ENCODE data around the gene VRK3. TPM values are rescaled to one million over a fixed set of nuclear protein-coding genes. Genes with fewer than 3 reads are reported as not detected.

Gene VRK3
- total and polyA plus RNA-seq, 2 of the 4 experiments (the other 2 are of a cell fraction): 28.7 to 35.8 TPM

DNA sequence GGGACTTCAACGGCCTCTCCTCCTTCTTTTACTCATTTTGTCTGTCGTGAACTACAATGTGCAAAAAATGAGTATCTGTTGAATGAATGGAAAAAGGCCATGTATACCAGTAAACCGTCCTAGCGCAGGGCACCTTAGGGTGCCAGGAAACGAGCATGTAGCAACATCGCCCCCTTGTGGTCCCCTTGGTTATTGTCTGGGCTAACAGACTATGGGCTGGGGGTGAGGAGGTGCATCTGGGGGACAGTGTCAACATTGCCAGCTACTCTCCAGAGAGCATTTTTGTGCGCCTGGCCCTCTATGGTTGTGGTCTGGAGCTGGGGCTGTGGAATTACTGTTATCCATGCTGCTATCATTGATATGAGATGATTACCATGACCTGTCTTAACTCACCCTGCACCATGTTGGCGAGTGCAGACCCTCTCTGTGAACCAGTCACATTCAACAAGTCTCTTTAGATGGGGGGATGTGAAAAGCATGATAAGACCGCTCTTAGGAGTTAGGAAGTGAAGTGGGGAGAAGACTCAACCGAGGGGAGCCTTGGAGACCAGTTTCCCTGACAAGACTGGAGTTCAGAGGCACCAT lies 41.4 kb downstream of the VRK3 start:
- Histone ChIP-seq H3K14ac (replicated peaks; ENCODE audit: low read depth, low read length) (no peak overlapping the region), H2BK5ac (ENCODE audit: low read depth, low read length, poor library complexity, severe bottlenecking) (no peak overlapping the region), H2BK15ac (ENCODE audit: low read depth, low read length) (no peak overlapping the region), H3K9me1 (ENCODE audit: insufficient read depth, low read length) (peaks cover 15% of the 10 kb centered on the region), H2AK5ac (ENCODE audit: low read depth, low read length) (no peak overlapping the region), H2BK120ac (ENCODE audit: low read depth, low read length) (no peak overlapping the region), H4K91ac (ENCODE audit: insufficient read depth, low read depth, low read length) (no peak overlapping the region), H3K36me3 (ENCODE audit: control insufficient read depth, insufficient read depth, low read length) (peaks cover 22% of the 10 kb centered on the region), H2AFZ (replicated peaks; ENCODE audit: low read length, poor library complexity) (no peak overlapping the region), H3K56ac (ENCODE audit: extremely low read depth, insufficient read depth, low read length) (no peak overlapping the region), H3K27ac (ENCODE audit: insufficient read depth, low read length) (no peak overlapping the region), H3K4me1 (ENCODE audit: control insufficient read depth, insufficient read depth, low read length) (no peaks in the 10 kb centered on the region), H4K5ac (ENCODE audit: low read depth, low read length) (no peak overlapping the region), H3K4me3 (ENCODE audit: insufficient read depth, low read depth, low read length) (no peak overlapping the region), H3K9ac (ENCODE audit: low read depth, low read length) (no peak overlapping the region), H3K4ac (ENCODE audit: low read depth, low read length) (no peak overlapping the region), H3K79me1 (ENCODE audit: low read depth in 1 of 2, low read length in 2 of 2) (peaks cover 0 to 9% of the 10 kb centered on the region in 2 experiments; a peak in 1 of 4 replicates), H3K4me2 (ENCODE audit: low read depth, low read length) (no peak overlapping the region), H3K23ac (ENCODE audit: low read depth, low read length) (no peak overlapping the region), H4K8ac (ENCODE audit: low read depth in 2 of 2, low read length in 2 of 2) (no peak overlapping the region), H3K9me3 (ENCODE audit: control insufficient read depth, insufficient read depth, low read length) (no peaks in the 10 kb centered on the region), H2AK9ac (replicated peaks; ENCODE audit: low read depth, low read length, poor library complexity) (peak overlapping the region; percentile 5), H4K20me1 (ENCODE audit: insufficient read depth, low read length) (peaks cover 28% of the 10 kb centered on the region), H2BK20ac (ENCODE audit: low read depth, low read length) (no peak overlapping the region), H3K18ac (ENCODE audit: low read depth, low read length) (no peak overlapping the region), H3K27me3 (ENCODE audit: control insufficient read depth, insufficient read depth, low read length) (no peaks in the 10 kb centered on the region)
- TF ChIP-seq RAD21 (IDR thresholded peaks at IDR 0.05; ENCODE audit: low read length): peak; percentile 79
- TF ChIP-seq, protein P1, sequence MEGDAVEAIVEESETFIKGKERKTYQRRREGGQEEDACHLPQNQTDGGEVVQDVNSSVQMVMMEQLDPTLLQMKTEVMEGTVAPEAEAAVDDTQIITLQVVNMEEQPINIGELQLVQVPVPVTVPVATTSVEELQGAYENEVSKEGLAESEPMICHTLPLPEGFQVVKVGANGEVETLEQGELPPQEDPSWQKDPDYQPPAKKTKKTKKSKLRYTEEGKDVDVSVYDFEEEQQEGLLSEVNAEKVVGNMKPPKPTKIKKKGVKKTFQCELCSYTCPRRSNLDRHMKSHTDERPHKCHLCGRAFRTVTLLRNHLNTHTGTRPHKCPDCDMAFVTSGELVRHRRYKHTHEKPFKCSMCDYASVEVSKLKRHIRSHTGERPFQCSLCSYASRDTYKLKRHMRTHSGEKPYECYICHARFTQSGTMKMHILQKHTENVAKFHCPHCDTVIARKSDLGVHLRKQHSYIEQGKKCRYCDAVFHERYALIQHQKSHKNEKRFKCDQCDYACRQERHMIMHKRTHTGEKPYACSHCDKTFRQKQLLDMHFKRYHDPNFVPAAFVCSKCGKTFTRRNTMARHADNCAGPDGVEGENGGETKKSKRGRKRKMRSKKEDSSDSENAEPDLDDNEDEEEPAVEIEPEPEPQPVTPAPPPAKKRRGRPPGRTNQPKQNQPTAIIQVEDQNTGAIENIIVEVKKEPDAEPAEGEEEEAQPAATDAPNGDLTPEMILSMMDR (conservative IDR thresholded peaks at IDR 0.05; ENCODE audit: low read depth, low read length): peak; percentile 73
- TF ChIP-seq, protein P2, sequence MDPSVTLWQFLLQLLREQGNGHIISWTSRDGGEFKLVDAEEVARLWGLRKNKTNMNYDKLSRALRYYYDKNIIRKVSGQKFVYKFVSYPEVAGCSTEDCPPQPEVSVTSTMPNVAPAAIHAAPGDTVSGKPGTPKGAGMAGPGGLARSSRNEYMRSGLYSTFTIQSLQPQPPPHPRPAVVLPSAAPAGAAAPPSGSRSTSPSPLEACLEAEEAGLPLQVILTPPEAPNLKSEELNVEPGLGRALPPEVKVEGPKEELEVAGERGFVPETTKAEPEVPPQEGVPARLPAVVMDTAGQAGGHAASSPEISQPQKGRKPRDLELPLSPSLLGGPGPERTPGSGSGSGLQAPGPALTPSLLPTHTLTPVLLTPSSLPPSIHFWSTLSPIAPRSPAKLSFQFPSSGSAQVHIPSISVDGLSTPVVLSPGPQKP (IDR thresholded peaks at IDR 0.05; ENCODE audit: borderline replicate concordance, low read depth, low read length): no peak
- TF ChIP-seq SMC3 (IDR thresholded peaks at IDR 0.05; ENCODE audit: low read depth, low read length): peak; percentile 69
- DNase-seq: peak; percentile 37
- WGBS, 2 experiments (ENCODE audit: extremely low coverage in 2 of 2, insufficient read length in 1 of 2): no CpG with 5 or more reads among the region's 10 CpGs
- dilution Hi-C loops (cut with HindIII; ENCODE audit: low sequenced_read_pairs, unreplicated experiment) (no loop called here), intact Hi-C loops (cut with micrococcal nuclease) (loop anchor here (1.0 kb wide), 1 partner anchor 46 kb away; no protein-coding TSS in a partner anchor), in situ Hi-C loops (cut with MboI; ENCODE audit: low sequenced_read_pairs) (loop anchor here (10.0 kb wide), 1 partner anchor 49 kb away; no protein-coding TSS in a partner anchor)
- POLR2A ChIA-PET (ENCODE audit: unreplicated experiment): no interaction called here
- no TSS peak for BruUV-seq (replicated peaks)
- CTCF ChIA-PET: interaction anchor here (0.6 to 1.0 kb wide), 2 partner anchors 10 to 46 kb away, joined by 3 read pairs; no protein-coding TSS in a partner anchor
- ATAC-seq (ENCODE audit: low read depth): peak; percentile 58

Measured in IMR-90 (cell line).